Bronchial epithelial cell (primary cell): ENCODE results near the gene AKR7A2. TPM values are rescaled to one million over a fixed set of nuclear protein-coding genes. Genes with fewer than 3 reads are reported as not detected.

ENCODE experiments used
- DNase-seq: peaks from one replicate; pipeline ENCODE4 v3.0.0-alpha.2; 2010; ENCODE audit warnings: low read depth
- FAIRE-seq: peaks from 2 replicates; lab custom pipeline; 2011; peaks lifted over from hg19 to GRCh38; lab: Jason Lieb, UNC
- H3K27me3 ChIP-seq: 2 replicates; pipeline ENCODE4 v1.5.1; 2011; ENCODE audit warnings: low read length; ENCODE audit not compliant: control insufficient read depth, insufficient read depth
- H3K36me3 ChIP-seq: 2 replicates; pipeline ENCODE4 v1.5.1; 2011; ENCODE audit warnings: low read length; ENCODE audit not compliant: control insufficient read depth, insufficient read depth
- H3K4me3 ChIP-seq: 2 replicates; pipeline ENCODE4 v1.5.1; 2011; ENCODE audit warnings: mild to moderate bottlenecking, low read depth, low read length, control low read depth
- CTCF ChIP-seq: IDR thresholded peaks from 2 replicates; pipeline ENCODE4 v1.5.1; 2011; ENCODE audit warnings: mild to moderate bottlenecking, moderate library complexity, low read length, control low read depth, inconsistent platforms; ENCODE audit not compliant: insufficient read depth, severe bottlenecking
- total RNA-seq: library from RNA; depleted of rRNA; stranded (reverse); fragments of >200 nt; gene quantifications from 2 replicates; pipeline ENCODE4 v1.2.1, GENCODE V29; 2014

The AKR7A2 gene
- total RNA-seq, 1 donor from 2014 or later: 54.8 TPM

GRCh38 chr1:19323987-19324664 is 12.2 kb upstream of the AKR7A2 start:
- DNase-seq (no peak), FAIRE-seq (no peak)
- Histone ChIP-seq H3K4me3 (no peak overlapping the region), H3K27me3 (no peaks in the 10 kb centered on the region), H3K36me3 (peaks cover 28% of the 10 kb centered on the region)
- no peak for TF ChIP-seq CTCF

GRCh38 chr1:19322481-19322880 is 10.5 kb upstream of the AKR7A2 start:
- FAIRE-seq (no peak), DNase-seq (no peak)
- peaks cover 30% of the 10 kb centered on the region for H3K36me3 ChIP-seq
- H3K27me3 ChIP-seq: no peaks in the 10 kb centered on the region
- H3K4me3 ChIP-seq: no peak overlapping the region
- no peak for TF ChIP-seq CTCF

- no peak overlapping the region for H3K4me3 ChIP-seq
- no peaks in the 10 kb centered on the region for H3K27me3 ChIP-seq
- no peak for FAIRE-seq
- no peak for DNase-seq
- peaks cover 23% of the 10 kb centered on the region for H3K36me3 ChIP-seq
- TF ChIP-seq CTCF: no peak
Observed at GRCh38 chr1:19321071-19321470, 9.1 kb upstream of the AKR7A2 start.

- Histone ChIP-seq H3K27me3 (no peaks in the 10 kb centered on the region), H3K36me3 (peaks cover 9% of the 10 kb centered on the region), H3K4me3 (no peak overlapping the region)
- TF ChIP-seq CTCF: no peak
- peak; percentile 52 for DNase-seq
- FAIRE-seq: no peak
Observed at GRCh38 chr1:19319196-19319595, 7.3 kb upstream of the AKR7A2 start.

- FAIRE-seq: no peak
- Histone ChIP-seq H3K4me3 (no peak overlapping the region), H3K27me3 (no peaks in the 10 kb centered on the region), H3K36me3 (peaks cover 6% of the 10 kb centered on the region)
- TF ChIP-seq CTCF: no peak
- no peak for DNase-seq
Observed at GRCh38 chr1:19317126-19317910, 5.4 kb upstream of the AKR7A2 start.
